H54 (cell line): ENCODE measurements around the gene AKT1.
"Not testable (repeated sequence)": the region's sequence is repeated elsewhere in the genome, so short reads cannot be mapped to it uniquely, and the experiment has no call there.

ENCODE experiments used
- DNase-seq: peaks from one replicate; pipeline ENCODE4 v3.0.0; 2011; ENCODE audit warnings: low spot score, mixed read lengths; ENCODE audit not compliant: insufficient read length
- FAIRE-seq: peaks from 3 replicates; lab custom pipeline; 2011; peaks lifted over from hg19 to GRCh38; lab: Jason Lieb, UNC
- POLR2A ChIP-seq: IDR thresholded peaks from 2 replicates; pipeline ENCODE4 v1.6.1; 2011; ENCODE audit warnings: low read depth, mild to moderate bottlenecking, low read length

AKT1 gene

GRCh38 chr14:104739546-104740516, 55.7 kb downstream of the AKT1 start:
- DNase-seq (no peak), FAIRE-seq (no peak)
- TF ChIP-seq POLR2A = no peak

- FAIRE-seq (no peak), DNase-seq (no peak)
- no peak for TF ChIP-seq POLR2A
Measured at GRCh38 chr14:104739026-104739425, 56.5 kb downstream of the AKT1 start.

GRCh38 chr14:104738375-104739019, 57.1 kb downstream of the AKT1 start:
- no peak for FAIRE-seq
- no peak for TF ChIP-seq POLR2A
- no peak for DNase-seq

GRCh38 chr14:104735830-104736642, 59.5 kb downstream of the AKT1 start:
- FAIRE-seq (no peak), DNase-seq (no peak)
- TF ChIP-seq POLR2A = no peak

- FAIRE-seq (no peak), DNase-seq (no peak)
- TF ChIP-seq POLR2A = no peak
Measured at GRCh38 chr14:104734991-104735779, 60.4 kb downstream of the AKT1 start.

- no peak for DNase-seq
- FAIRE-seq = no peak
- no peak for TF ChIP-seq POLR2A
Measured at GRCh38 chr14:104734601-104734990, 61.0 kb downstream of the AKT1 start.

GRCh38 chr14:104734051-104734587, 61.4 kb downstream of the AKT1 start:
- no peak for TF ChIP-seq POLR2A
- DNase-seq (no peak), FAIRE-seq (no peak)

GRCh38 chr14:104732931-104733681, 62.4 kb downstream of the AKT1 start:
- DNase-seq (no peak), FAIRE-seq (no peak)

GRCh38 chr14:104732355-104732804, 63.2 kb downstream of the AKT1 start:
- DNase-seq (peak; percentile 74), FAIRE-seq (peak; percentile 84)
- no peak for TF ChIP-seq POLR2A

More at GRCh38 chr14:104732931-104733681, 62.4 kb downstream of the AKT1 start:
- TF ChIP-seq POLR2A = no peak

- no peak for DNase-seq
- FAIRE-seq = no peak
- no peak for TF ChIP-seq POLR2A
Measured at GRCh38 chr14:104731320-104732294, 63.9 kb downstream of the AKT1 start.

- FAIRE-seq = no peak
- TF ChIP-seq POLR2A = no peak
Measured at GRCh38 chr14:104730487-104730886, 65.1 kb downstream of the AKT1 start.

GRCh38 chr14:104729835-104730181, 65.7 kb downstream of the AKT1 start:
- no peak for DNase-seq
- no peak for TF ChIP-seq POLR2A
- FAIRE-seq = no peak

More at GRCh38 chr14:104730487-104730886, 65.1 kb downstream of the AKT1 start:
- no peak for DNase-seq

- DNase-seq, FAIRE-seq: not testable (repeated sequence)
Measured at GRCh38 chr14:104729176-104729834, 66.2 kb downstream of the AKT1 start.
